Measurements from ENCODE around the gene PALM. TPM values are rescaled to one million over a fixed set of nuclear protein-coding genes. Genes with fewer than 3 reads are reported as not detected.

The PALM gene
- total and polyA plus RNA-seq, 10 of the 15 experiments (the other 5 are each of a cell fraction or from before 2014, with no cell fraction given): 0.09 to 0.95 (median 0.23) TPM; not detected in 2

GRCh38 chr19:660793-661426 is 47.8 kb upstream of the PALM start:
- Histone ChIP-seq H3K79me2 (ENCODE audit: control insufficient read depth, insufficient read depth, low read length) (peaks cover 71% of the 10 kb centered on the region), H3K27ac (ENCODE audit: control insufficient read depth, insufficient read depth) (peak overlapping the region; percentile 90), H3K9me3 (replicated peaks; ENCODE audit: control insufficient read depth, insufficient read depth, low read length) (no peaks in the 10 kb centered on the region), H3K4me2 (ENCODE audit: control insufficient read depth, insufficient read depth) (peak overlapping the region; percentile 98), H3K27me3 (replicated peaks in 1 of 2; ENCODE audit: control insufficient read depth in 2 of 2, insufficient read depth in 2 of 2, low read length in 1 of 2) (no peaks in the 10 kb centered on the region), H3K36me3 (ENCODE audit: control insufficient read depth in 2 of 2, insufficient read depth in 2 of 2, low read length in 1 of 2) (peaks cover 0 to 22% of the 10 kb centered on the region in 2 experiments; a peak in 3 of 4 replicates), H4K20me1 (ENCODE audit: control insufficient read depth, insufficient read depth) (peaks cover 12% of the 10 kb centered on the region), H3K9ac (ENCODE audit: control insufficient read depth, insufficient read depth, low read length) (peak overlapping the region; percentile 95), H3K4me1 (ENCODE audit: control insufficient read depth, insufficient read depth, low read length) (peaks cover 19% of the 10 kb centered on the region), H2AFZ (ENCODE audit: control insufficient read depth, low read depth, low read length) (no peak overlapping the region), H3K4me3 (peak overlapping the region; percentile 98)
- peak; percentile 18 for FAIRE-seq
- TF ChIP-seq JUND (IDR thresholded peaks at IDR 0.05; ENCODE audit: low read depth, low read length) (no peak), DPF2 (IDR thresholded peaks at IDR 0.05) (0 out of 2 replicates have a peak, but pooled peaks have one; percentile 23), ZSCAN29 (IDR thresholded peaks at IDR 0.05) (no peak)
- in situ Hi-C loops (cut with MboI) (no loop called here), intact Hi-C loops (cut with micrococcal nuclease; ENCODE audit: unreplicated experiment) (no loop called here)
- no peak for DNase-seq (ENCODE audit: low read depth, low spot score)
- CTCF ChIA-PET: interaction anchor here (0.8 to 1.0 kb wide), 2 partner anchors 18 to 305 kb away, joined by 3 to 4 read pairs; no protein-coding TSS in a partner anchor
- POLR2A ChIA-PET: interaction anchor here (0.7 to 1.6 kb wide), 4 partner anchors 20 to 73 kb away, joined by 3 to 6 read pairs (median 4); no protein-coding TSS in a partner anchor
- ATAC-seq: peak; percentile 2
- RAD21 ChIA-PET (ENCODE audit: unreplicated experiment): interaction anchor here (1.1 kb wide), 1 partner anchor 73 kb away, joined by 4 read pairs; no protein-coding TSS in a partner anchor
- no TSS peak for BruUV-seq (replicated peaks)
- SMC1A ChIA-PET (ENCODE audit: uncharacterized antibody, unreplicated experiment): interaction anchor here (0.7 to 0.9 kb wide), 2 partner anchors 28 to 86 kb away, joined by 3 read pairs; no protein-coding TSS in a partner anchor
- WGBS (ENCODE audit: insufficient coverage, insufficient replicate concordance, low lambda C conversion rate, missing lambda C conversion rate): 0% methylated on average over 19 of the region's 20 CpGs

- H3K27ac ChIP-seq (ENCODE audit: control insufficient read depth, insufficient read depth): peak overlapping the region; percentile 90
- ATAC-seq (peak; percentile 75), FAIRE-seq (peak; percentile 97), DNase-seq (ENCODE audit: low read depth, low spot score) (no peak)
- H3K4me2 ChIP-seq (ENCODE audit: control insufficient read depth, insufficient read depth): peak overlapping the region; percentile 98
- in situ Hi-C loops (cut with MboI) (no loop called here), intact Hi-C loops (cut with micrococcal nuclease; ENCODE audit: unreplicated experiment) (loop anchor here (2.0 kb wide), 1 partner anchor 19 kb away; no protein-coding TSS in a partner anchor)
- peaks cover 0 to 22% of the 10 kb centered on the region in 2 experiments; a peak in 3 of 4 replicates for H3K36me3 ChIP-seq (ENCODE audit: control insufficient read depth in 2 of 2, insufficient read depth in 2 of 2, low read length in 1 of 2)
- ChIA-PET POLR2A (interaction anchor here (0.5 to 1.6 kb wide), 4 partner anchors 21 to 72 kb away, joined by 4 to 6 read pairs (median 4); no protein-coding TSS in a partner anchor), CTCF (interaction anchor here (0.8 to 1.0 kb wide), 2 partner anchors 18 to 304 kb away, joined by 3 to 4 read pairs; no protein-coding TSS in a partner anchor), SMC1A (ENCODE audit: uncharacterized antibody, unreplicated experiment) (no interaction called here), RAD21 (ENCODE audit: unreplicated experiment) (interaction anchor here (1.1 kb wide), 1 partner anchor 73 kb away, joined by 4 read pairs; no protein-coding TSS in a partner anchor)
- no peaks in the 10 kb centered on the region; the same call in 2 of the 3 replicates for H3K9me3 ChIP-seq (replicated peaks; ENCODE audit: control insufficient read depth, insufficient read depth, low read length)
- H4K20me1 ChIP-seq (ENCODE audit: control insufficient read depth, insufficient read depth): peaks cover 12% of the 10 kb centered on the region
- H3K27me3 ChIP-seq (replicated peaks in 1 of 2; ENCODE audit: control insufficient read depth in 2 of 2, insufficient read depth in 2 of 2, low read length in 1 of 2): no peaks in the 10 kb centered on the region
- H2AFZ ChIP-seq (ENCODE audit: control insufficient read depth, low read depth, low read length): no peak overlapping the region
- H3K9ac ChIP-seq (ENCODE audit: control insufficient read depth, insufficient read depth, low read length): peak overlapping the region; percentile 95
- WGBS (ENCODE audit: insufficient coverage, insufficient replicate concordance, low lambda C conversion rate, missing lambda C conversion rate): 2% methylated on average over 31 of the region's 31 CpGs
- H3K79me2 ChIP-seq (ENCODE audit: control insufficient read depth, insufficient read depth, low read length): peaks cover 64% of the 10 kb centered on the region
- peaks cover 19% of the 10 kb centered on the region for H3K4me1 ChIP-seq (ENCODE audit: control insufficient read depth, insufficient read depth, low read length)
- TSS peak; percentile 54 for BruUV-seq (replicated peaks)
- H3K4me3 ChIP-seq: peak overlapping the region; percentile 98
- TF ChIP-seq ZNF207 (IDR thresholded peaks at IDR 0.05; ENCODE audit: borderline replicate concordance) (no peak), ATF3 (IDR thresholded peaks at IDR 0.05; ENCODE audit: borderline replicate concordance, extremely low read depth, low read depth, low read length) (no peak), YY1 (IDR thresholded peaks at IDR 0.05; ENCODE audit: low read depth, low read length) (peak; percentile 56; the same call in 1 of the 2 replicates), NFIC (IDR thresholded peaks at IDR 0.05; ENCODE audit: low read depth, low read length) (no peak), SIN3A (IDR thresholded peaks at IDR 0.05; ENCODE audit: low read depth, low read length) (peak; percentile 22; the same call in 1 of the 2 replicates), NBN (IDR thresholded peaks at IDR 0.05) (0 out of 2 replicates have a peak, but pooled peaks have one; percentile 45), IKZF1 (conservative IDR thresholded peaks at IDR 0.05) (peak; percentile 11; the same call in 1 of the 2 replicates), CREB1 (IDR thresholded peaks at IDR 0.05; ENCODE audit: low read depth) (0 out of 2 replicates have a peak, but pooled peaks have one; percentile 12), POLR2A (IDR thresholded peaks at IDR 0.05; ENCODE audit: low read depth, low read length) (peak; percentile 38; the same call in 1 of the 2 replicates), RAD21 (IDR thresholded peaks at IDR 0.05; ENCODE audit: insufficient read depth, low read depth, low read length) (0 out of 2 replicates have a peak, but pooled peaks have one; percentile 0), SMAD1 (IDR thresholded peaks at IDR 0.05; ENCODE audit: low read depth, partially characterized antibody) (no peak), BHLHE40 (IDR thresholded peaks at IDR 0.05; ENCODE audit: borderline replicate concordance in 1 of 2, low read depth in 2 of 2, low read length in 1 of 2) (0 out of 4 replicates have a peak, but pooled peaks of 1 of the 2 experiments have one; percentile 11), RBBP5 (conservative IDR thresholded peaks at IDR 0.05) (no peak)
These were observed 47.1 kb upstream of the PALM start for GRCh38 chr19:661427-662196.
